HG02571 (cell line): ENCODE results near the gene ZBTB46.
"Not testable (repeated sequence)": the region's sequence is repeated elsewhere in the genome, so short reads cannot be mapped to it uniquely, and the experiment has no call there.

ENCODE experiments used
- ATAC-seq: cut with Tn5 transposase; IDR thresholded peaks from one replicate; pipeline ENCODE4 v1.9.1; 2021; ENCODE audit warnings: mild to moderate bottlenecking, moderate library complexity; ENCODE audit not compliant: unreplicated experiment

ZBTB46 gene

DNA sequence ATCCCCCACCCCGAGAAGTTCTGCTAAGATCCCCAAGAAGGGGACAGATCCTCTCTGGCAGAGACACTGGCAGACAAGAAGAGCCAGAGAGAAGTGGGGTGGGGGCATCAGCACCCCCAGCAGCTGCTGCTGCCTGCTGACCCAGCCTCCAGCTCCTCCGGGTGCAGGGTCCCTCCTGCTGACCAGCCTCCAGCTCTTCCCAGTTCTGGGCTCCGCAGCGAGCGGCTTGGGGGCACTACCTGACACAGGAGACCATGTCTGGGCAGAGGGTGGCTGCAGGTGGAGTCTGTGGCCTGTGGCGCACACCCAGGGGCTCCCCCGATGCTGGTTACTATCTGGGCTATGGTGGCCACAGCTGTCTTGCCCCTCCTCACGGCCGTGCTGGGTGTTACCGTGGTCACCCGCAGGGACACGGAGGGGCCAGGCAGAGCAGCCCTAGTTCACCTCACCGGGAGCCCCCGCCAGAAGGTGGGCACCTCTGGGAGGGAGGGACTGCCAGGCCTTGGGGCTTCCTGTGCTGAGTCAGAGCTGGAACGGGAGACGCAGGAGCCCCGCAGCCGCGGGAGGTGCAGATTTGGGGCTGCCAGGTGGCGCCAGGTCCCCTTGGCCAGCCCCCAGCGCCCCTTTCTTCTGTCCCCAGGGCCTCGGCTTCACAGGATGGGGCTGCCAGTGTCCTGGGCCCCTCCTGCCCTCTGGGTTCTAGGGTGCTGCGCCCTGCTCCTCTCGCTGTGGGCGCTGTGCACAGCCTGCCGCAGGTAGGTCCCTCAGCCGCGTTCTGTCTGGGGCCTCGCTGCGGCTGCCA lies 94.0 kb downstream of the ZBTB46 start:
- no peak for ATAC-seq

DNA sequence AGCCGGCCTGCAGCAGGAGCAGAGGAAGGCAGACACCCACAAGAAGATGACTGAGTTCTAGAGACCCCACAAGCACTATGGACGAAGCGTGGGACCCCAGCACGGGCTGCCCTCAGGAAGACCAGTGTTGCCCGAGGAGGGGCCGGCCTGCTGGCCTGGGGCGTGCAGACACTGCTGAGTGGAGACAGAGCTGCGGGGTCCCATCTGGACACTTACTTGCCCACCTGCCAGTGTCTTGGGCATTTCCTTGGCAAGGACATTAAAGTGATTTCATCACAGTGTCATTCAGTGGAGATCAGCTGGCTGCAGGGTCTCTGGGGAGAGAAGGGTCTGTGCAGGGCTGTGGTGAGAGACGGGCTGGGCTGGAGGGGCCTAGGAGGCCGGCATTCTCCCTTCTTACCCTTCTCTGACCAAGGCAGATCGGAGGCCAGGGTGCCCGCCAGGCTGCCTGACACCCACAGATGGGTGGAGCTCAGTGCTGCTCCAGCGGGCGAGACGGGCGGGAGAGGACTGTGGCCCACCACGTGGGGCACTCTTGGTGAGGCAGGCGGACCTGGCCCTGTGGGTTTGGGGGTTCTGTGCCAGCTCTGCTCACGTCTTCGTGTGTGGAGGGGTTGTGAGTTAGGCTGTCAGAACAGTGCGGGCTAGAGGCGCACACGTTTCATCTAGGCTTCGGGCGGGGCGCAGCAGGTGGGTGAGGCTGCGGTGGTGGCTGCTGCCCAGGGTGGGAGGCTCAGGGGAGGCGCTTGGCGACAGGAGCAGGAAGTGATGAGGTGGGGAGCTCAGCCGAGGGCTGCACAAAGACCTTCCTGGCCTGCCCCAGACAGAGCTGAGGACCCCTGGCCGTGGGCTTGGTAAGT lies 95.0 kb downstream of the ZBTB46 start, which contains the start of gene LIME1:
Gene LIME1 (plus strand): TSS at position 806 of the 860 bp plus-strand sequence. CDS start 886 bp downstream, outside the sequence.
- ATAC-seq: no peak

- no peak for ATAC-seq
These were observed 95.9 kb downstream of the ZBTB46 start for GRCh38 chr20:63734946-63735858.

DNA sequence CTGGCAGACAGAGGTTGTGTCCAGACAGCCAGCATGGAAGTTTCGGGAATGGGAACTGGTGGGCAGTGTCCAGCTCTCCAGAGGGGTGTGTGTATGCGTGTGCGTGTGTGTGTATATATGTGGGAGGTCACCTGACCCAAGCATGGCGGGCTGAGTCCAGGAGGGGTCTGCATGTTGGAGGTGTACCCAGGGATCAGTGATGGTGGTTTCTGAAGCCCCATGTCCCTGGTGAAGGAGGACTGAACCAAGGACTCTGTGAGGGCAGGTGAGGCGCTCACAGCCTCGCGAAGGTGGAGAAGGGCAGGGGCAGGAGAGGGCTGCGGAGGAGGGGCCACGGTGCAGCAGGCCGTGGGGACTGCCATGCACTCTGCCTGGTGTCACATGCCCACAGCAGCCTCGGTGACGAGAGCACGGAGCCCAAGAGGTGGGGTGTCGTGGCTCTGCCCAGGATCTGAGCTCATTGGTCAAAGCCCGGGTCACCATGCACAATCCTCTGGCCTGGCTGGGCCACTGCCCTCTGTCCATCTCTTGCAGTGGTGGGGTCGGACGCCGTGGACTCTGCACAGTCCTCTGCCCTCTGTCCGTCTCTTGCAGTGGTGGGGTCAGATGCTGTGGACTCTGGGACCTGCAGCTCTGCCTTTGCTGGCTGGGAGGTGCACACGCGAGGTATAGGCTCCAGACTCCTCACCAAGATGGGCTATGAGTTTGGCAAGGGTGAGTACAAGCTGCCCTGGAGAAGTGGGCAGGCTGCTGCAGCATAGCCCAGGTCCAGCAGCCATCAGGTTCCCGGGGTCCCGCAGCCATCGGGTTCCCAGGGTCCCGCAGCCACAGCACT lies 96.7 kb downstream of the ZBTB46 start:
- no peak for ATAC-seq

DNA sequence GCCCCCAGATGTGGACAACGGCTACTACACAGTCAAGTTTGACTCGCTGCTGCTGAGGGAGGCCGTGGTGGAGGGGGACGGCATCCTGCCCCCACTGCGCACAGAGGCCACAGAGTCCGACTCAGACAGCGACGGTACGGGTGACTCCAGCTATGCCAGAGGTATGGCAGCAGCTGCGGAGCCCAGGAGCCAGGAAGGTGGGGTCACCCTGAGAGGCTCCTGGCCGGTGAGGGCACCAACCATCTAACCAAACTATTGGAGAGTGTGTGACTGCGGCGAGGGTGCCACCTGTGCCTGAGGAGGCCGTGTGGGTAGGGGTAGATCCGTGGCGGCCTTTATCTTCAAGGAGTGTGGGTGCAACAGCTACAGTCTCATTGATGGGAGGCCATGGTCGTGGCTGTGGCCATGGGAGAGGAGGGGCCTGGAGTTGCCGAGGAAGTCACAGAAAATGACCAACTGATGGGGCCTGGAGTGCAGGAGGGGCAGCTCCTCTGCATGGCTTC lies 97.4 kb downstream of the ZBTB46 start:
- ATAC-seq: no peak

GRCh38 chr20:63733117-63733516 lies 97.9 kb downstream of the ZBTB46 start:
- ATAC-seq: no peak

DNA sequence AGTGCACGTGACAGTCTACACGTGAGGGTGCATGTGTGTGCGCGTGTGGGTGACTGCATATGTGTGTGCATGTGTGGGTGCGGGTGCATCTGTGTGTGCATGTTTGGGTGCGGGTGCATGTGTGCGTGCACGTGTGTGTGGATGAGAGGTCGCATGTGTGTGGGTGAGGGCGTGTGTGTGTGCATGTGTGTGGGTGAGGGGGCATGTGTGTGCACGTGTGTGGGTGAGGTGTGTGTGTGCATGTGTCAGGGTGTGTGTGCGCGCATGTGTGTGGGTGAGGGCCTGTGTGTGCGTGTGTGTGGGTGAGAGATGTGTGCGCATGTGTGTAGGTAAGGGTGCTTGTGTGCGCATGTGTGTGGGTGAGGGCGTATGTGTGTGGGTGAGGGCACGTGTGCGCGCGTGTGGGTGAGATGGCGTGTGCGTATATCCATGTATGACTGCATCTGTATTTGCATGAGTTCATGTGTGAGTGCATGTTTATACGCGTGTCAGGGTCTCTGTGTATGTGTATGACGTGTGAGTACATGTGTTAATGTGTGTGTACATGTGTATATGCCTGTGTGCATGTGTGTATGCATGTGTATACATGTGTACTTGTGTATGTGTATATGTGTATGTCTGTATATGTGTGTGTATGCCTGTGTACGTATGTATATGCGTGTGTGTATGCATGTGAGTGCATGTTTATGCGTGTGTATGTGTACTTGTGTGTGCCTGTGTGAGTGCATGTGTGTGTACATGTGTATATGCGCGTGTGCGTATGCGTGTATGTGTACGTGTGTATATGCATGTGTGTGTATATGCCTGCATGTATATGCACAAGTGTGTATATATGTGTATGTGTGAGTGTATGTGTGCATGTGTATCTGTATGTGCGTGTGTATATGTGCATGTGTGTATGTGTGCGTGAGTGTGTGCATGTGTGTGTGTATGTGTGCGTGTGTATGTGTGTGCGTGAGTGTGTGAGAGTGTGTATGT lies 98.7 kb downstream of the ZBTB46 start:
- ATAC-seq: no peak

DNA sequence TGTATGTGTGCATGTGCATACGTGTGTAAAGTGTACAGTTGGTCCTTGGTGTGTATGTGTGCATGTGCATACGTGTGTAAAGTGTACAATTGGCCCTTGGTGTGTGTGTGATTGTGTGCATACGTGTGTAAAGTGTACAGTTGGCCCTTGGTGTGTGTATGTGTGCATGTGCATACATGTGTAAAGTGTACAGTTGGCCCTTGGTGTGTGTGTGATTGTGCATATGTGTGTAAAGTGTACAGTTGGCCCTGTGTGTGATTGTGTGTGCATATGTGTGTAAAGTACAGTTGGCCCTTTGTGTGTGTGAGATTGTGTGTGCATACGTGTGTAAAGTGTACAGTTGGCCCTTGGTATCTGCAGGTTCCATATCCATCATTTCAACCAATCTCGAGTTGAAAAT lies 99.7 kb downstream of the ZBTB46 start:
- ATAC-seq: no peak

DNA sequence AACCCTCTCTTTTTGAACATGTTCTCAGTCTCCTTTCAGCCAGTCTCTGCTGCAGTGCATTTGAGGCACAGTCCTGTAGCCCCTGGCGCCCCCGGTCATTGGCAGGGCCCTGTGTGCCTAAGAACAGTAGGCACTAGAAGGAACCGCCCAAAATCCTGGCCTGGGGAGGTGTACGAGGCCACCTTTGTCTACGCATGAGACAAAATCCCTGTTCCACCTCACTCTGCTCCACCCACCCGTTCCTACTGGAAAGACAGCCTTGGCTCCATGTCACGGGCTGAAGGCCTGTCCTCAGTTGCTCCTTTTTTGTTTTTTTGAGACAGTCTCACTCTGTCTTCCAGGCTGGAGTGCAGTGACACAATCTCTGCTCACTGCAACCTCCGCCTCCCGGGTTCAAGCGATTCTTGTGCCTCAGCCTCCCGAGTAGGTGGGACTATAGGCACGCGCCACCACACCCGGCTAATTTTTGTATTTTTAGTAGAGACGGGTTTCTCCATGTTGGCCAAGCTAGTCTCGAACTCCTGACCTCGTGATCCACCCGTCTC lies 100.8 kb downstream of the ZBTB46 start:
- ATAC-seq: not testable (repeated sequence)

- not testable (repeated sequence) for ATAC-seq
These were observed 108.0 kb downstream of the ZBTB46 start for GRCh38 chr20:63722967-63723622.

DNA sequence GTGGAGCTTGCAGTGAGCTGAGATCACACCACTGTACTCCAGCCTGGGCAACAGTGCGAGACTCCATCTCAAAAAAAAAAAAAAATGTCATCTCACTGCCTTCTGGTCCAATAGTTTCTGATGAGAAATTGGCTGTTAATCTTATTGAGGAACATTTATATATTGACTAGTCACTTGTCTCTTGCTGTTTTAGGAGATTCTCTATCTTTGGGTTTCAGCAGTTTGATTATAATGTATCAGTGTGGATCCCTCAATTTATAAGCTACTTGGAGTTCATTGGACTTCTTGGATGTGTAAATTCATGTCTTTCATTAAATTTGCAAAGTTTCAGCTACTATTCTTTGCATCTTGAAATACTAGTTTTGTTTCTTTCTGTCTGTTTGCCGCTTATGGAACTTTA lies 112.1 kb downstream of the ZBTB46 start:
- ATAC-seq: no peak

DNA sequence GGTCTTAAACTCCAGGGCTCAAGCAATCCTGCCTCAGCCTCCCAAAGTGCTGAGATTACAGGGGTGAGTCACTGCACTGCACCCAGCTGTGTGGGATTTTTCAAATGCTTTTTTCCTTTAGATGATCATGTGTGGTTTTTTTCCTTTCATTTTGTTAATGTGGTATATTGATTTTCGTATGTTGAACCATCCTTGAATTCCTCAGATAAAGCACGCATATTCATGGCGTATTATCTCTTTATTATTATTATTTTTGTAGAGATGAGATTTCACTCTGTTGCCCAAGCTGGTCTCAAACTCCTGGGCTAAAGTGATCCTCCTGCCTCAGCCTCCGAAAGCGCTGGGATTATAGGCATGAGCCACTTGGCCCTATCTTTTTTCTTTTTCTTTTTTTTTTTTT lies 116.2 kb downstream of the ZBTB46 start:
- no peak for ATAC-seq

DNA sequence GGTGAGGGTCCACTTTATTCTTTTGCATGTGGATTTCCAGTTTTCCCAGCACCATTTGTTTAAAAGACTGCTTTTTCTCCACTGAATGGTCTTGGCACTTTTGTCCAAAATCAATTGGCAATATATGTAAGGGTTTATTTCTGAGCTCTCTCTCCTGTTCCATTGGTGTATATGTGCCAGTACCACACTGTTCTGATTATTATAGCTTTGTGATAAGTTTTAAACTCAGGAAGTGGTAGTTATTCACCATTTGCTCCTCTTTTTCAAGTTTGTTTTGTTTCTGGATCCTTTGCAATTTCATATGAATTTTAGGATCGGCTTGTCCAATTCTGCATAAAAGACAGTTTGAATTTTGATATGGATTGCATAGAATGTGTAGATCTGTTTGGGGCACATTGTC lies 118.9 kb downstream of the ZBTB46 start:
- no peak for ATAC-seq

- no peak for ATAC-seq
These were observed 119.9 kb downstream of the ZBTB46 start for GRCh38 chr20:63711085-63711645.

DNA sequence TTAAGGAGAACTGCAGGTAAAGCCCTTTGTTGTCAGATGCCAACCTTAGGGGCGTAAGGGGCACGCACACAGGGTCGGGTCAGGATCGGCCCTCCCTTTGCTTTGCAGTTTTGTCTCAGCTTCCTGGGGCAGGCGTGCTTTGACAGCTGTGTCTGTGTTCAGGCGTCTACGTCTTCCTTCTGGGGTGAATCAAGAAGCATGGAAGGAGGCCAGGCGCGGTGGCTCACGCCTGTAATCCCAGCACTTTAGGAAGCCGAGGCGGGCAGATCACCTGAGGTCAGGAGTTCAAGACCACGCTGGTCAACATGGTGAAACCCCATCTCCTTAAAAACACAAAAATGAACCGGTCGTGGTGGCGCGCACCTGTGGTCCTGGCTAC lies 121.9 kb downstream of the ZBTB46 start:
- ATAC-seq: no peak

- ATAC-seq: peak; percentile 8
These were observed 122.5 kb downstream of the ZBTB46 start for GRCh38 chr20:63708301-63709148.
